Heart left ventricle (tissue), 13 donors: ENCODE measurements around the gene AMOTL2.

ENCODE experiments used
- CTCF ChIP-seq, 12 donors: fragments of 200-600 bp; sonication (generic) in 4 of 12; IDR thresholded peaks; one replicate each; pipeline versions ENCODE4 v1.5.0 to v1.8.0; 2018 to 2022; ENCODE audit warnings: antibody characterized with exemption in 12 of 12, mild to moderate bottlenecking in 5 of 12
- POLR2A ChIP-seq, 2 donors: fragments of 450-650 bp; IDR thresholded peaks; one replicate each; pipeline ENCODE4 v1.6.1; 2017; ENCODE audit warnings: antibody characterized with exemption in 2 of 2, mild to moderate bottlenecking in 2 of 2, moderate library complexity in 2 of 2
- donor health status: ischemic (EF 13 %, LVEDD 7.1; RV severe dilation, severe dysfunction).
- donor health status: DM: no; HTN: yes; CAD: no.
- donor health status: DM: no; HTN: no; CAD: no.
- donor health status: ischemic (EF 25% LVEDD 6.9; RV normal size, moderate dysfunction).
- donor health status: ischemic (EF 25% LVEDD 5.7; RV mildly dilated, moderate dysfunction).
- donor health status: ischemic (EF 35%, LVEDD 5.7; RV mildly dilated, moderate dysfunction).
- donor health status: nonischemic (EF 11% LVEDD 7.7; RV severe dilation, severe dysfunction).
- donor health status: DM: yes; HTN: yes; CAD: no.
- donor health status: PGD.
- donor health status: ischemic (EF 29% LVEDD 5.4; RV normal size, mild dysfunction).
- donor health status: nonischemic (EF 23%, LVEDD 6.1; RV moderate dilation, normal function).

GRCh38 chr3:134367869-134368750 lies 6.1 kb downstream of the AMOTL2 start:
- no peak for TF ChIP-seq CTCF (IDR thresholded peaks at IDR 0.05)
- no peak for TF ChIP-seq POLR2A (IDR thresholded peaks at IDR 0.05)
